ENCODE results near the gene VCPKMT.

DNA sequence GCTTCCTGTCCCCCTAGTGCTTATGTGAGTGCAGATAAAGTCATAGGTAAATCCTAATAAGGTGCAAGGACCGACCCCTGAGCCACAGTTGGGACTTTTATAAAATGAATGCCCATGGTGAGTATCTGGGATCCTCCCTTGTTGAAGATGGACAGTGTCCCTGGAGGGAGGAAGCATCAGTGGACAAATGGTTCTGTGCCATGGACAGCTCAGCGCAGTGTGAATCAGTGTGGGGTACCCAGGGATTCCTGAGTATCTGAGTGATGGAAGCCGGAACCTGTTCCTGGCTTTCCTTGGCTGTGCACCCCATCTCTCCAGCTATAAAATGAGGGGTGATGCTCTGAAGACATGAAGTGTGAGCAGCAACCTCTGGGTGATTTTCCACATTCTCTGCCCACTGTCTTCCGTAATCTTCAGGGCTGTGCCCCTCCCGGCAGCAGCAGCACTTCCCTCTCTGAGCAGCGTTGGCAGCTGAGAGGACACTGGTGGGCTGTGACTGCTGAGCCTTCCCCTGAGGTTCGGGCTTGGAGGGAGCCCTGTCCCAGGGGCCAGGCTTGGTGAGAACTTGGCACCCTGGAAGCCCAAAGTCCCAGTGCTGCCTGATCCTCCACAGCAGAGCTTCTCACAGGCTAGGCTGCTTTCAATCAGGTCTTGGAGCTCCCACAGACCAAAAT is 25.0 kb downstream of the VCPKMT start:
- TF ChIP-seq CTCF (IDR thresholded peaks at IDR 0.05; ENCODE audit: low read depth, low read length) (no peak), EZH2phosphoT487 (IDR thresholded peaks at IDR 0.05; ENCODE audit: low read depth) (no peak)

Measured in OCI-LY3 (cell line).